DMS114 treated with DMSO at 0.1 percent for 48 hours (cell line): Measurements from ENCODE around the gene AGPS.
A peak's percentile ranks its signal among the peaks of the same experiment; 100 is the strongest.
"Not testable (repeated sequence)": the region's sequence is repeated elsewhere in the genome, so short reads cannot be mapped to it uniquely, and the experiment has no call there.

Source experiments
- DNase-seq: peaks from one replicate; lab custom pipeline; 2025; ENCODE audit not compliant: unreplicated experiment; lab: John Stamatoyannopoulos, UW

The AGPS gene

DNA sequence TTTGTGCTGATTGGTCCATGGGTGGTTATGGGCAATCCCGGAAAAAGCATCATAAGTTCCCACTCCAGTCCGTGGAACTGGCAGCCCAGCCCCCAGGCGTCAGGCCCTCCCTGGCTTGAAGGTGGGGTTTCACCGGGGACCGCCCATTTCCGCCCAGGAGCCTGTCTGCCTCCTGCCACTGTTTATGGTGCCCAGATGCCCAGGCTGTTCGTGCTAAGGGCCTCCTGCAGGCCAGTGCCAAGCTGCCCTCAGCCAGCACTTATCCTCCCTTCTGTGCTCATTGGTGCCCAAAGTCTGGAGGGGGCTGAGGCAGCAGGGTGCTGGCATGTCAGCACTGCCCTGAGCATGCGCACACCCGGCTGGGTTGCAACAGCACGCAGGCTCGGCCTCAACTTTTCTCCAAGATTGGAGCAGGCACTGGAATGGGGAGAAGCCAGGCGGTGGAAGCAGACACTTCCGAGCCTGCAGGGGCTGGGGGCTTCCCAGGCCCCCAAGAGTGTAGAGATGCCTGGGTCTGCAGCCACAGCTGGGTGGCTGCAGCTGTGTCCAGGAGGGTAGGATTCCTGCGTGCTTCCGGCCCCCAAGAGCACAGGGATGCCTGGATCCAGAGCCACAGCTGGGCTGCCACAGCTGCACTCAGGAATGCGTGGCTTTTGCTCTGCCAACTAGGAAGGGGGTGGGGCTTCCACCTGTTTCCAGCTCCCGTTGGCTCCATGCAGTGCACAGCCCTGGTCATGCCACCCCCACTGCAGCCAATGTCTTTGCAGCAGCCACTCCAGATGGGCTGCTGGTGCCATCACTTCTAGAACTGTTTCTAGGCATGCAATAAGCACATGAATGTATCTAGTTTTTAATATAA lies 74.0 kb downstream of the AGPS start:
- DNase-seq = no peak

DNA sequence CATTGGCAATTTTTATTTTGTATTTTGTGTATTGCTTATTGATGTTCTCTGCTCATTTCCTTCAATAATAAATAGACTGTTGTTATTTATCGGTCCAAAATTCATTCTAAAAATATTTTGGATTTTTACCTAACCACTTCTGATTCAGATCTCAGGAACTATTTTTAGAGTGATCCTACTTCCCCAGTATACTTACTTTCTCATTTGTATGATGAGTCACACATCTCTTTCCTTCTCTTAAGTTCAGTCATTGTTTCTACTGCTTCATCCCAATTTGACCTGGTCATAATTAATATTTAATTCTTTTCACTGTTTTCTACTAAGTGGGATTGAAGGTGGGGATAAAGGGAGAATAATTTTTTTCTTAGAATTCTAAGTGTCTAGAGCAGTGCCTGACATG lies 75.1 kb downstream of the AGPS start:
- no peak for DNase-seq

DNA sequence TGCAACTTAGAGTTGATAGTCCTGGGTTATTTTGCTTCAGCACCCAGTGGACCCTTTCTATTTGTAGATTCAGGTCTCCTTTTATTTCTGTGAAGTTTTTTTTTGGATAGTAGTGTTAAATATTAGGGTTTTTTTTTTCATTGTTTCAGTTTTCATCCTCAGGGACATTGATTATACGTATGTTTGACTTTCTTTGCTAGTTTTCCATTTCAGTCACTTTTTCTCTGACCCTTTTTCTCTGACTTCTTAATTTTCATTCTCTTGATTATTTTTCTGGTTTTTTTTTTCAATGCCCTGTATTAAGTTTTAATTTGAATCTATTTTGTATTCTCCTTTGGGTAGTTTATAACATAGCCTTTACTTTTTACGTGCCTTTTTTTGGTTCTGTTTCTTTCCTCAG lies 79.4 kb downstream of the AGPS start:
- no peak for DNase-seq

DNA sequence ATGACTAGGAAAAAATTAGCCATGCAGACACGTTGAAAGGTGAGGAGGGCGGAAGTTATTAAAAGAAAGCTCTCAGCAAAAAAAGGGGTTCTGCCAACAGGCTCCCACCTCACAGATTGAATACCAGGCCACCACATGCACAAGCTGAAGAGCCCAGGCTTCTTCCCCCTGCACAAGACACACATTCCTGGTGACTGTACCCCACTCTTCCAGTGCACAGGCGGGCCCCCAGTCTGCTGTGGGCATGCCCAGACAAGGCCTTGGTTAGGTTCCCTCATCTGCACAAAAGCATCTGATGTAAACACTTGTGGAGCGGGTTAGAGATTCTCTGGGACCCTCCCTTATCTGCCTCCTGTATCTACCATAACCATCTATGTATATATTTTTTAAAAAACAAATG lies 81.7 kb downstream of the AGPS start:
- DNase-seq = no peak

DNA sequence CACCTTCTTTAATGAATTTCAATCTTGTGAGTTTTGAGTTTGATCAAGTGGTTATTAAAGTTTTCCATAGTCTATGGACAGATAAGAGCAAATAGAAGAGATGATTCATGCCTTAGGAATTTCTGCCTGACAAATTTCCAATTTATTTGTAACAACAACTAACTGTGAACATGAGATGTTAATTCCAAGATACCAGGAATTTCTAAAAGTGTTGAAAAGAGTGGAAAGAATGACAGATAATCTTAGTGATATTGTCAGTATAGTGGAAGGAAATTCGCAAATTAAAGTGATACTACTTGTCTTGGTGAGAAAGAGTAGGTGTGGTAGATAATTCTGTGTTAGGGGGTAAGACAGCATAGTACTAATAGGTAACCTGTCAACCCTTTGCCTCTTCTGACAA lies 82.4 kb downstream of the AGPS start:
- no peak for DNase-seq

DNA sequence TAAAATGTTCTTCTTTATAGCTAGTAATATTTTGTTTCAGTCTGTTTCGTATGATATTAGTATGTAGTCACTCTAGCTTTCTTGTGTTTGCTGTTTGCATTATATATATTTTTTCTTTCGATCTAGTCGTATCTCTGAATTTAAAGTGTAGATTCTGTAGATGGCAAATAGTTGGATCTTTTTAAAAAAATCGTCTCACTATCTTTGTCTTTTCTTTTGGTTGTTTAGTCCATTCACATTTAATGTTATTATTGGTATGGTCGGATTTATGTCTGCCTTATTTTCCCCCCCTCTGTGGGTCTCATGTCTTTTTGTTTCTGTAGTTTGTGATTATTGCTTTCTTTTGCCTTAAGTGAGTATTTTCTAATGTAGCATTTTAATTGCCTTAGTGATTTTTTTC lies 84.3 kb downstream of the AGPS start:
- no peak for DNase-seq

DNA sequence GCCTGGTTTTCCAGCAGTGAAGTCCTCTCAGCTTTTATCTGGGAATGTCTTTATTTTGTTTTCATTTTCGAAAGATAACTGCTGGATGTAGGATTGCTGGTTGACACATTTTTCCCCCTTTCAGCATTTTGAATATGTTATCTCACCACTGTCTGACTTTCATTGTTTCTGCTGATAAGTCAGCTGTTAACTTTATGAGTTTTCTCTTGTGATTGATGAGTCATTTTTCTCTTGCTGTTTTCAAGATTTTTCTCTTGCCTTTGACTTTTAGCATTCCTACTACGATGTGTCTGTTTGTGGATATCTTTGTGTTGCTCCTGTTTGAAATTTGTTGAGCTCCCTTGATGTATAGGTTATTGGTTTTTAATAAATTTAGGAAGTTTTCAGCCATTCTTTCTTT lies 85.5 kb downstream of the AGPS start:
- DNase-seq = no peak

DNA sequence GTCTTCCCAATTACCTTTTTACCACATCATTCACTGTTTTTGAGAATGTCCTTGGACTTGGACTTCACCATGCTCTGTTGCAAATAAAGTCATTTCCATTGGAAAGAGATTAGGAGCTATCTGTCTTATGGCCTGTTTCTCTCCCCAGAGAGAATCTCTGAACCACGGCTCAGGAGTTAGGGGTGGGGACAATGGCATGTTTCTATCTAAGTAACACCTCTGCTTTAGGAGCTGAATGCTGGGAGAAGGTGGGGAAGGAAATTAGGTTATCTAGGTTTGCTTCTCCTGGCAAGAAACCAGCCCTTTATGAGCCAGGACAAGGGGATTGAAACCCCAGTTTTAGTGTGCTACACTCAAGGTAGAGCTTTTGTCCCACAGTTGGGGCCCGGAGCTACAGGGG lies 86.3 kb downstream of the AGPS start:
- no peak for DNase-seq

DNA sequence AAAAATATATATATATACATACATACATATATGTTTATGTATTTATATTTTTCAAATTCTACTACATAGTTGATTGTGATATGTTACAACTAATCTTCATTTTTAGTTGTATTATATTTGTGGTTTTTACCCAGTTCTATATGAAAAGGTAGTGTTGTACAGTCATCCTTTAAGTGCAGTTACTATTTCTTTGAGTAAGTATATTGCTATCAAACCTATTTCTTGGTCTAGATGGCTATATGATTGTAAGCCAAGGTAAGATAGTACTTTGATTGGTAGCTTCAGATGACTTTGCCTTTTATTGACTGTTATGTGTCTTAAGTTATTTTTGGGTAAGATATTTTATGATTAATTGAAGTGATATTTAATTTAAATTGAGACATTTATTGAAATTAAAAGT lies 89.6 kb downstream of the AGPS start:
- DNase-seq = no peak

DNA sequence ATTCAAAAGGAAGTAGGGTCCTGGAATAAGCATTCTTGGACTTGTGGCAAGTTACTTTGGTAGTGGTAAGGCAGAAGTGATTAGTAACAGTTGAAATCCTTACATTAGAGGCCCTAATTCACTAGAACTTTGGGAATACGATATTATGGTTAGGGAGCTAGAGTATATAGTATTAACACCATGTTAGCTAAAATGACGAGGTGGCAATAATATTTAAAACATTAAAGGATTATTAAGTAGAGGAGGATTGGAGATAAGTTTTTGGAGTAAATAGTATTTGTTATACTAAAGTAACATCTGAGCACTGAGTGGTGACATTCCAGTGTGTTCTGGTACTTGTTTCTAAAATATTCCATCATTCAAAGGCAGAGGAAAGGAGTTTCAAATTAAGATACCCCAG lies 91.0 kb downstream of the AGPS start:
- DNase-seq = no peak

DNA sequence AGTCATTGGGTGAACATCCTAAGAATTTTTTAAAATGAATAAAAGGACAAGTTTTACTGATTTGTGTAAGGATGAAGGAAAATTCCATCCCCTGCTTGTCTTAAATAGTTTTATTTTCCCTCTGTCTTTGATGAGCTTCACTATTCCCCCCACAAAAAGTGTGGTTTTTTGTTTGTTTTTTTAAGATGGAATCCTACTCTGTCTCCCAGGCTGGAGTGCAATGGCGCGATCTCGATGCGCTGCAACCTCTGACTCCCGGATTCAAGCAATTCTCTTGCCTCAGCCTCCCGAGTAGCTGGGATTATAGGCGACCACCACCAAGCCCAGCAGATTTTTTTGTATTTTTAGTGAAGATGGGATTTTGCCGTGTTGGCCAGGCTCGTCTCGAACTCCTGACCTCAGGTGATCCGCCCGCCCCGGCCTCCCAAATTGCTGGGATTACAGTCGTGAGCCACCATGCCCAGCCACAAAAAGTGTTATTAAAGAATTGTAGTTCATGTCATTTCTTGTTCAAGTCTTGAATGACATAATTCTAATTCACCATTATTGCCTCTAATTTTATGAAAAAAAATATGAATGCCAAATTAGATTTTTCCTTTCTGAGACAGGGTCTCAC lies 91.7 kb downstream of the AGPS start:
- DNase-seq = no peak

DNA sequence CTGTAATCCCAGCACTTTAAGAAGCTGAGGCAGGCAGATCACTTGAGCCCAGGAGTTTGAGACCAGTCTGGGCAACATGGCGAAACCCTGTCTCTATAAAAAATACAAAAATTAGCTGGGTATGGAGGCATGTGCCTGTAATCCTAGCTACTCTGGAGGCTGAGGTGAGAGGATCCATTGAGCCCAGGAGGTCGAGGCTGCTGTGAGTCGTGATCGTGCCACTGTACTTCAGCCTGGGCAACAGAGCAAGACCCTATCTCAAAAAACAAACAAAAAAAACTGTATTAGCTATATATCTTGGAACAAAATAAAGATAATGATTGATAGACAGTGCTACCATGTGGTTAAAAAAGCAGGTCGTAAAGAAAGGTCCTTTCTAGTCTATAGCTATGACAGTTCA lies 93.1 kb downstream of the AGPS start:
- not testable (repeated sequence) for DNase-seq

DNA sequence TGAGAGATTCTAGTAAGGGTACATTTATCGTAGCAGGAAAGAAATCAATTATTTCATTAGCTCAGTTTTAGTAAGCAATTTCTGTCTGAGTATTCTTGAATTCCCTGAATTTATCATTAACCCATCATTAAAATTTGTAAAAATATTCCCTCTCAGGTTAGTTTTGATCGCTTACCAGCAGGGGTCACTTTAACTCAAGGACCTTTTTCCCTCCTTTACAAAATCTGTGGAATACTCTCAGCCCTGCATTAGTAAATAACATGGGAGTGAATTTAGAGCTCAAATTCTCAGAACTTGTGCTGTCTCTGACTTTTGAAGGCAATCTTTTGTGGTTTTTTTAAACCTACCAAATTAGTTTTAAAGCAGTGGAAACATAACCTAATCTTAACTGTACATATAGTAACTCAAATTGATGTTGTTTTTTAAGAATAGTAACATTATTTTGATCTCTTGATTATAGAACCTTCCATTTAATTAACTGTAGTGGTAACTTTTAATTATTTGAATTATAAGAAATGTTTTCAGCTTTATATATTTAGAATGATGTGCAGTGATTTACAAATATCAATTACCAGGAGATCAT lies 97.2 kb downstream of the AGPS start:
- peak; percentile 0 for DNase-seq

DNA sequence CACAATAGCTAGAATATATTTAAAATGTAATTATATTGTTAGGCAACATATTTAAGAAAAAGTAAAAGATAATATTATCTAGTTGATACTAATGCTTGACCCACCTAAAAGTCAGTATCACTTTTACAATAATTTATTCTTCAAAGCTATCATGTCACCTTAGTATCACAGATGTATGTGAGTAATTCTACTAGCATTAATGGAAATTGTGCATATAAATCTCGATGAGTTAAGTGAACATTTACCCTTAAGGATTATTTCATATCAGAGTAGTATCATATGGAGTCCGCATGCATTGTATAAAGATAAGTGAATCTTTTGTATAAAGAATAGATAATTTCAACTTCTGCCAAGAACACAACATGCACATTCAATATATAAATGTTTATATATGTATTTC lies 103.4 kb downstream of the AGPS start:
- no peak for DNase-seq

DNA sequence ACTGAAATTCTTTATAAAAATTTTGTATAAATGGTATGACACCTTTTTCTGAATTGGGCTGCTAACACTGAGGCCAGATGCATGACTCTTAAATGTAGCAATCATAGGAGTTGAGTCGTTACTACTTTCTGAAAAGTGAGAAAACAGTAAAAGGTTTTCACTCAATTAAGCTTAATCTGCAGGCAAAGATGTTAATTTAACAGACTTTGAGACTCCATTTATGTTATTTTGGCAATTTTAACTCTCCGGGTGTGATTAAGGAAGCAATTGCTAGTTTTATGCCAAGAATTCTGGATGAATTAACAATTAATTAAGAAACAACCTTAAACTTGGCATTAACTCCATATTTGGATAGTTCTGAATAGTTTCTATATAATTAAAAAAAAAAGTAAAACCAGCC lies 104.3 kb downstream of the AGPS start:
- no peak for DNase-seq

DNA sequence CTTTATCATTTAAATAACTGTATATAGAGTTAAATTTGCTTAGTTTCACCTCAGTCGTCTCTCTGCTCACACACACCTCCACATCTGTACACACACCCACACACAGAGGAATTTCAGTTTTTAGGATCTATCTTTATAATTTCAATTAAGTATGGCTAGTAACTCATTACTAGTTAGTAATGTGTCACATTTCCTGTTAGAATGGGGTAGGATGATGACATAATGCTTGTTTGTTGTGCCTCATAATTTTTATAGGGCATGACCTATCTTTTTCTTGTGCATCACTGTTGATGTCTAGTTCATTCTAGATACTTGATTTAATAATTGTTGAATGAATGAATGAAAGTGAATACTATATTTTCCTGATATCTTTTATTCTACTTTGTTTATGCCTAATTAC lies 108.6 kb downstream of the AGPS start:
- DNase-seq = no peak

DNA sequence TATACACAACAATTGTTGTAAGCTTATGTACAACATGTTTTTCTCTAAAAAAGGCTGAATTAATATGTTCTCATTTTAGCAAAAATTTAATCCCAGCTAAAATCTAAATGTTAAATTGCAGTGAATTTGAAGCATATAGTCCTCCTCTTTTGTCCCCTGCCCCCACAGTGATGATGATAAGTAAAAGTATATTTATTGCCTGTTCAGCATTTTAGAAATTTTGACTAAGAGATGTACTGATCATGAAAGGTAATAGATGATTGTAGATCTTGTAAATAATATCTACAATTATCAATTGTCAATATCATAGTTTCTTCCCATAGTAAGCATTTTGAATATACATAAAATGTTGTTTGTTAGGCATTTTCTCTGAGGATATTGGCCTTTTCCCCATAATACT lies 113.9 kb downstream of the AGPS start:
- DNase-seq = no peak

DNA sequence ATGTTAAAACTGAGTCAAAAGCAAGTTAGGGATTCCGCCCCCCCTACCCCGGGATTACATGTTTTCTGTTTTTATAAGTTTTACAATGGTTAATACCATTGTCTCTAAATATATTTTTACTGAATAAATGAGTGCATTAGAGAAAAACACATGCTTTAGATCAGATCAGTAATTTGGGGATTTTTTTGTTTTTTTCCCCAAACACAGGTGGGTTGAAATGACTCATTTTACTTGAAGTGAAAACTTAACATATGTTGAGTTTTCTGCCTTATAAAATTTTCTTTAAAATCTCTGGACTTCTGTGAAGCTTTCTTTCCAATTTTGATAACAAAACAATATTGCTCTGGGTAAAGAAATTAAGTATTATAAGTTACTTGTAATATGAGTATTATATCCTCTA lies 114.4 kb downstream of the AGPS start:
- no peak for DNase-seq

DNA sequence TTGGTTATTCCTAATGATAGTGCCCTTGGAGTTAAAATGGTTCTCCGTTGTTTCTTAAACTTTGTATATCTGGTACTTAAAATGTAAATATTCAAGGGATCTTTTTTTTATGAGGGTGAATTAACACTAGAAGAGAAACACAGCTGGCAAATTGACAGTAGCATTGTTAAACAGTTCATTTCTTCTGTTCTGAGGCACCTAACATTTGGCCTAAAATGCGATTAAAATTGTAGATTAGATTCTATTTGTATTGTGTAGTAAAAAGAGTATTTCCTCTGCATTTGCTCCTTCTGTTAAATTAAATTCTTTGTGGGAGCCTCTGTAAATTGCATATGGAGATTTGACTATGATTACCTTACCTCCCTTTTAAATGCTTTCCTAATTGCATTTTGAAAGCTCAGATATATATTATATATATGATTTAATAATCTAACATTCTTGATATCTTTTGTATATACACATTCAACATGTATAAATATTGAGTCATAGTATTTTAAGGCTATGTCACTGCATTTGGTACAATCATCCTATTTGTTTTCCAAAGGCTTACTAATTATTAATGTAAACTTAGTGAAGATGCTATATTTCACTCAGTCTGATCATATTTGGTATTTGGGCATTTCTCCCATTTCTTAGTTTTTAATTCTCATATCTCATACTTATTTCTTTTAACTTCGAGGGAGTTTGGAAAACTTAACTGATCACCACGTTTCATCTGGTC lies 124.4 kb downstream of the AGPS start:
- DNase-seq = no peak

DNA sequence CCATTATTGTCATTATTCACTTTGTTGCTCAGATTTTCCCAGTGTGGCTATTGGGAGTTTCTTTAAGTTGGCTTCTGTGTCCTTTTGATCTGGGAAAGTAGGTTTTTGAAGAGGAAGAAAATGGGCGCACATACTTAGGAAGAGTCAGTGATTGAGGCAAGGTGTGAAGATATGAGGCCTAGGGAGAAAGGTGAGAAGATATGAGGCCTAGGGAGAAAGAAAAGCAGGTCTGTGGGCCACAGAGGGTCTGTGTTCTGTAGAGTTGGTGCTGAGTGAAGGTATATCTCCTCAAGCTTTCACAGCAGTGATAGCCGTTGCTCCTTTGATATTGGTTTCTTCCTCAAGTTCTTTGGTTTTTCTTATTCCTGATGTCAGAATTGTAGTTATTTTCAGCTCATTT lies 126.2 kb downstream of the AGPS start:
- DNase-seq = no peak

DNA sequence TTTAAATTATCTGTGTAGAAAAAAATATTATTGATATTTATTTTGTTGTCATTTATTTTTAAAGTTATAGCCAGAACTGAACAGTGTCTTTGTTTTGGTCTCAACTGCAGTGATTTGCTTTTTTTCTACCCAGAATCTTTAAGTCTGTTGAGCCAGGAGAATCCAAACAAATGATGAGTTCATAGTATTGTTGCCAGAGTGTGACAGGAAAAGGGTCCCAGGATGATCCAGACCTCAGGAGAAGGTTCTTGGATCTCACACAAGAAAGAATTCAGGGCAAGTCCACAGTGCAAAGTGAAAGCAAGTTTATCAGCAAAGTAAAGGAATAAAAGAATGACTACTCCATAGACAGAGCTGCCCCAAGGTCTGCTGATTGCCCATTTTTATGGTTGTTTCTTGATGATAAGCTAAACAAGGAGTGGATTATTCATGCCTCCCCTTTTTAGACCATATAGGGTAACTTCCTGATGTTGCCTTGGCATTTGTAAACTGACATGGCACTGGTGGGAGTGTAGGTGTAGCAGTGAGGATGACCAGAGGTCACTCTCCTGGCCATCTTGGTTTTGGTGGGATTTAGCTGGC lies 127.1 kb downstream of the AGPS start:
- DNase-seq = no peak

DNA sequence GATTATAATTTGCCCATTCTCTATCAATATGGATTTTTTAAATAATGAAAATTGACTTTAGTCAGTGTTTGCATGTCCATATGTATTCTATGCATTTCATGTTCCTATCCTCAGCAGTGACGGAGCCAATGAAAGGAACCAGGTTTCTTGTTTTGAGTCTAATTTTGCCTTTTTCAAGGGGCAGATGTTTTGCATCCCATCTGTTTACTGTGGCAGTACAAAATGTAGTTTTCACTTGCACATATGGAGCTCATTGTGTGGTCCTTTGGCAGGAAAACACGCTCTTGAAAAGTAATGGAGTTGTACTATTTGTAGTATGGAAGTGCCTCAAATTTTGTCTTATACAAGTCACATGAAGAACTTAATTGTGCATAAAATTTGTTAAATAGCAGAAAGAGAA lies 127.8 kb downstream of the AGPS start:
- DNase-seq = no peak
